GM12878 (cell line): ENCODE measurements around the gene OCA2. TPM values are rescaled to one million over a fixed set of nuclear protein-coding genes. Genes with fewer than 3 reads are reported as not detected.

Source experiments
- ATAC-seq: fragments of 200-7000 bp; cut with Tn5 transposase; 3 replicates; pipeline ENCODE4 v1.9.1; 2020; ENCODE audit warnings: mild to moderate bottlenecking, moderate library complexity
- BruUV-seq: library from RNA; stranded (reverse); fragments of 400-500 nt; replicated peaks from 2 replicates; lab custom pipeline; 2021; lab: Mats Ljungman, UMichigan
- CTCF ChIA-PET: fragments of 300-600 bp; sonication (Branson Sonifier 250); formaldehyde crosslinking; extraction: SDS; loops from one replicate; lab custom pipeline; 2021; ENCODE audit warnings: inconsistent platforms; lab: Yijun Ruan, JAX
- POLR2A ChIA-PET: fragments of 350-600 bp; formaldehyde crosslinking; extraction: SDS; loops from one replicate; lab custom pipeline; 2021; ENCODE audit warnings: inconsistent platforms; lab: Charles Lee
- RAD21 ChIA-PET: fragments of 300-600 bp; sonication (Branson Sonifier 250); formaldehyde crosslinking; loops from one replicate; lab custom pipeline; 2023; ENCODE audit warnings: antibody characterized with exemption; ENCODE audit not compliant: unreplicated experiment; lab: Charles Lee
- SMC1A ChIA-PET: fragments of 300-600 bp; sonication (Branson Sonifier 250); formaldehyde crosslinking; loops from one replicate; lab custom pipeline; 2023; ENCODE audit not compliant: unreplicated experiment, uncharacterized antibody; lab: Charles Lee
- DNase-seq: peaks from one replicate; pipeline ENCODE4 v3.0.0-alpha.2; 2011; ENCODE audit warnings: low read depth, low spot score
- FAIRE-seq: peaks from 3 replicates; lab custom pipeline; 2011; peaks lifted over from hg19 to GRCh38; lab: Jason Lieb, UNC
- H2AFZ ChIP-seq: 2 replicates; pipeline ENCODE4 v1.6.0; 2011; ENCODE audit warnings: low read depth, low read length, control low read depth; ENCODE audit not compliant: control insufficient read depth
- H3K27ac ChIP-seq: 2 replicates; pipeline ENCODE4 v1.5.1; 2011; ENCODE audit warnings: control low read depth; ENCODE audit not compliant: control insufficient read depth, insufficient read depth
- H3K27me3 ChIP-seq, 2 experiments: replicated peaks in 1 of 2; 2 replicates each; pipeline versions ENCODE4 v1.6.0 to v1.6.1; 2011; ENCODE audit warnings: low read length in 1 of 2; ENCODE audit not compliant: control insufficient read depth in 2 of 2, insufficient read depth in 2 of 2
- H3K36me3 ChIP-seq, 2 experiments: 2 replicates each; pipeline ENCODE4 v1.5.1; 2011; ENCODE audit warnings: low read length in 1 of 2; ENCODE audit not compliant: control insufficient read depth in 2 of 2, insufficient read depth in 2 of 2
- H3K4me1 ChIP-seq: 2 replicates; pipeline ENCODE4 v1.6.1; 2011; ENCODE audit warnings: mild to moderate bottlenecking, low read length, moderate library complexity, mixed read lengths; ENCODE audit not compliant: control insufficient read depth, insufficient read depth
- H3K4me2 ChIP-seq: 2 replicates; pipeline ENCODE4 v1.6.0; 2011; ENCODE audit warnings: control low read depth; ENCODE audit not compliant: control insufficient read depth, insufficient read depth
- H3K4me3 ChIP-seq: fragments of 200-600 bp; sonication (generic); 2 replicates; pipeline ENCODE4 v1.5.1; 2016
- H3K79me2 ChIP-seq: 2 replicates; pipeline ENCODE4 v1.6.0; 2011; ENCODE audit warnings: low read length; ENCODE audit not compliant: control insufficient read depth, insufficient read depth
- H3K9ac ChIP-seq: 2 replicates; pipeline ENCODE4 v1.8.0; 2011; ENCODE audit warnings: low read length, control low read depth, mixed read lengths; ENCODE audit not compliant: control insufficient read depth, insufficient read depth
- H3K9me3 ChIP-seq: replicated peaks from 3 replicates; pipeline ENCODE4 v1.5.1; 2011; ENCODE audit warnings: mild to moderate bottlenecking, low read length; ENCODE audit not compliant: control insufficient read depth, insufficient read depth
- H4K20me1 ChIP-seq: 2 replicates; pipeline ENCODE4 v1.6.0; 2011; ENCODE audit not compliant: control insufficient read depth, insufficient read depth
- CTCF ChIP-seq, 3 experiments: IDR thresholded peaks in 2 of 3; conservative IDR thresholded peaks in 1 of 3; 2 replicates each; pipeline ENCODE4 v1.5.1; 2011; ENCODE audit warnings: low read depth in 3 of 3, low read length in 3 of 3, mild to moderate bottlenecking in 3 of 3, control low read depth in 2 of 3, moderate library complexity in 2 of 3, inconsistent platforms in 1 of 3, mixed read lengths in 1 of 3; ENCODE audit not compliant: control insufficient read depth in 2 of 3, insufficient read depth in 1 of 3; ENCODE audit errors: extremely low read depth in 1 of 3
- FOS ChIP-seq: IDR thresholded peaks from 3 replicates; pipeline ENCODE4 v1.6.1; 2011; ENCODE audit warnings: borderline replicate concordance; ENCODE audit not compliant: insufficient read length; ENCODE audit errors: extremely low read depth
- MTA2 ChIP-seq: fragments of 450-650 bp; IDR thresholded peaks from 2 replicates; pipeline ENCODE4 v1.6.1; 2016; ENCODE audit warnings: low read depth, mild to moderate bottlenecking, moderate library complexity
- PAX5 ChIP-seq: IDR thresholded peaks from 2 replicates; pipeline ENCODE4 v1.6.1; 2011; ENCODE audit warnings: low read depth, low read length, borderline replicate concordance
- RAD21 ChIP-seq: IDR thresholded peaks from 2 replicates; pipeline ENCODE4 v1.6.1; 2011; ENCODE audit warnings: mild to moderate bottlenecking, low read depth, low read length, moderate library complexity; ENCODE audit not compliant: insufficient read depth
- SMC3 ChIP-seq: IDR thresholded peaks from 2 replicates; pipeline ENCODE4 v1.6.1; 2011; ENCODE audit warnings: low read length, improper control_type of control experiment, borderline replicate concordance
- SPI1 ChIP-seq: IDR thresholded peaks from 2 replicates; pipeline ENCODE4 v1.6.1; 2011; ENCODE audit warnings: low read depth, mild to moderate bottlenecking, low read length, moderate library complexity, borderline replicate concordance; ENCODE audit not compliant: insufficient read depth
- SRF ChIP-seq, 2 experiments: IDR thresholded peaks; 2 replicates each; pipeline ENCODE4 v1.6.1; 2011; ENCODE audit warnings: low read depth in 2 of 2, low read length in 2 of 2, mild to moderate bottlenecking in 1 of 2, moderate library complexity in 1 of 2
- WGBS: methylation state at CpG from one replicate; pipeline ENCODE4 v1.1.6; 2016; ENCODE audit warnings: low lambda C conversion rate; ENCODE audit not compliant: insufficient replicate concordance, insufficient coverage; ENCODE audit errors: missing lambda C conversion rate; 5-methylcytosine and 5-hydroxymethylcytosine counted together
- in situ Hi-C: fragments of 300-500 bp; cut with MboI; formaldehyde crosslinking; loops from 9 replicates; pipeline ENCODE4 v1.14.3; 2018; ENCODE audit warnings: mixed read lengths
- intact Hi-C: fragments of 100-400 bp; cut with micrococcal nuclease; formaldehyde crosslinking; loops from one replicate; pipeline ENCODE4 v1.14.2; 2022; ENCODE audit not compliant: unreplicated experiment
- polyA plus RNA-seq, 11 experiments: library from polyadenylated mRNA; depleted of rRNA in 4 of 11; unstranded in 6 of 11; stranded (reverse) in 5 of 11; fragments of >200 nt; fragmentation: Nextera tagmentation in 4 of 11; fragmentation: Illumina TruSeq in 1 of 11; extraction: Ambion mirVana in 4 of 11; extraction: Trizol in 1 of 11; gene quantifications; 1 replicate in 1 of 11; 2 replicates in 10 of 11; pipeline versions ENCODE4 v1.2.1 to v1.2.3, GENCODE V29; 2011 to 2016; ENCODE audit warnings: inconsistent platforms in 2 of 11, missing spikeins in 2 of 11, low read depth in 1 of 11
- total RNA-seq, 4 experiments: library from RNA; depleted of rRNA in 3 of 4; stranded (reverse); fragments of >200 nt in 3 of 4; fragmentation: Illumina TruSeq in 1 of 4; extraction: Trizol in 1 of 4; gene quantifications; 2 replicates each; pipeline versions ENCODE4 v1.2.1 to v1.2.3, GENCODE V29; 2013 to 2021
- TF ChIP-seq, protein P1 (sequence below): fragments of 450-650 bp; conservative IDR thresholded peaks from 2 replicates; pipeline ENCODE4 v1.6.1; 2017; ENCODE audit warnings: mild to moderate bottlenecking, moderate library complexity

The OCA2 gene
- total and polyA plus RNA-seq, 10 of the 15 experiments (the other 5 are each of a cell fraction or from before 2014, with no cell fraction given): 0.04 to 1.8 TPM; not detected in 8

DNA sequence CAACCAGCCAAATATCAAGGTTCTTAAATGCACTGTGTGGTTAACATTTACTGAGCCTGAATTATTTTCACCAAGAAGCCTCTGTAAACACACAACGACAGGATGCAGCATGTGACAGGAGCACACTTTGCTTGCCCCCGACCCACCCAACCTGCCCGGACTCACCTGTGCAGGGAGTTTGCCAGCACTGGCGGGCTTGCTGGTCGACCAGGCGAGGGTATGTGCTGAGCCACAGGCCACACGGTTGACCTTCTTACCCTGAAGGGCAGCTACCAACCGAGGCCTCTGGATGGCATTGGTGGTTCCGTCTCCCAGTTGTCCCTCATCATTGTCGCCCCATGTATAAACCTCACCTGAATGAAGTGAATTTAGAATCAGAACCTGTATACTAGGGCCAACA is 25.7 kb upstream of the OCA2 start (continued):
- TF ChIP-seq FOS: no peak
- TF ChIP-seq, all 136 proteins: peak for 0

GRCh38 chr15:28123408-28124023 is 24.4 kb upstream of the OCA2 start:
- ChIA-PET RAD21 (no interaction called here), CTCF (interaction anchor here (0.7 to 2.3 kb wide), 2 partner anchors 60 to 1232 kb away, joined by 3 to 5 read pairs; no protein-coding TSS in a partner anchor), SMC1A (no interaction called here), POLR2A (no interaction called here)
- in situ Hi-C loops (loop anchor here (5.0 kb wide), 1 partner anchor 1231 kb away; no protein-coding TSS in a partner anchor), intact Hi-C loops (no loop called here)
- no peak overlapping the region for H3K4me3 ChIP-seq
- no peak overlapping the region for H2AFZ ChIP-seq
- peak; percentile 91 for ATAC-seq
- H4K20me1 ChIP-seq: no peaks in the 10 kb centered on the region
- H3K4me2 ChIP-seq: no peak overlapping the region
- no peaks in the 10 kb centered on the region for H3K27me3 ChIP-seq
- peak; percentile 54; the same call in 1 of the 2 replicates for TF ChIP-seq SMC3
- TF ChIP-seq RAD21: peak; percentile 41
- no peak for TF ChIP-seq MTA2
- TF ChIP-seq, protein P1, sequence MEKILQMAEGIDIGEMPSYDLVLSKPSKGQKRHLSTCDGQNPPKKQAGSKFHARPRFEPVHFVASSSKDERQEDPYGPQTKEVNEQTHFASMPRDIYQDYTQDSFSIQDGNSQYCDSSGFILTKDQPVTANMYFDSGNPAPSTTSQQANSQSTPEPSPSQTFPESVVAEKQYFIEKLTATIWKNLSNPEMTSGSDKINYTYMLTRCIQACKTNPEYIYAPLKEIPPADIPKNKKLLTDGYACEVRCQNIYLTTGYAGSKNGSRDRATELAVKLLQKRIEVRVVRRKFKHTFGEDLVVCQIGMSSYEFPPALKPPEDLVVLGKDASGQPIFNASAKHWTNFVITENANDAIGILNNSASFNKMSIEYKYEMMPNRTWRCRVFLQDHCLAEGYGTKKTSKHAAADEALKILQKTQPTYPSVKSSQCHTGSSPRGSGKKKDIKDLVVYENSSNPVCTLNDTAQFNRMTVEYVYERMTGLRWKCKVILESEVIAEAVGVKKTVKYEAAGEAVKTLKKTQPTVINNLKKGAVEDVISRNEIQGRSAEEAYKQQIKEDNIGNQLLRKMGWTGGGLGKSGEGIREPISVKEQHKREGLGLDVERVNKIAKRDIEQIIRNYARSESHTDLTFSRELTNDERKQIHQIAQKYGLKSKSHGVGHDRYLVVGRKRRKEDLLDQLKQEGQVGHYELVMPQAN: no peak
- no peak for TF ChIP-seq SRF (IDR thresholded peaks at IDR 0.05; ENCODE audit: low read depth in 2 of 2, low read length in 2 of 2)
- no peak for TF ChIP-seq PAX5
- peak; percentile 55 to 59 (median 56); a peak in 5 of 6 replicates for TF ChIP-seq CTCF (IDR thresholded peaks at IDR 0.05 in 2 of 3, conservative IDR thresholded peaks at IDR 0.05 in 1 of 3; ENCODE audit: control insufficient read depth in 2 of 3, extremely low read depth in 1 of 3, insufficient read depth in 1 of 3, low read depth in 3 of 3, low read length in 3 of 3)
- TF ChIP-seq SPI1: no peak
- BruUV-seq: no TSS peak
- 32% methylated on average over 6 of the region's 6 CpGs for WGBS
- H3K36me3 ChIP-seq: peaks cover 8 to 16% of the 10 kb centered on the region in 2 experiments; a peak in 3 of 4 replicates
- H3K4me1 ChIP-seq: no peaks in the 10 kb centered on the region
- DNase-seq: no peak
- peak; percentile 13 for FAIRE-seq
- H3K79me2 ChIP-seq: no peaks in the 10 kb centered on the region
- H3K9me3 ChIP-seq: no peaks in the 10 kb centered on the region
- H3K9ac ChIP-seq: no peak overlapping the region
- no peak overlapping the region for H3K27ac ChIP-seq
